K562 (cell line): ENCODE measurements around the gene BSPRY. TPM values are rescaled to one million over a fixed set of nuclear protein-coding genes. Genes with fewer than 3 reads are reported as not detected.

Experiments used
- BRF2 ChIP-seq: IDR thresholded peaks from 3 replicates; pipeline ENCODE4 v1.6.1; 2011; ENCODE audit warnings: borderline replicate concordance, mild to moderate bottlenecking; ENCODE audit not compliant: insufficient read length, insufficient read depth
- CSDE1 ChIP-seq, 2 experiments: fragments of 450-650 bp; IDR thresholded peaks; 2 replicates each; pipeline ENCODE4 v1.6.1; 2016; ENCODE audit warnings: mild to moderate bottlenecking in 1 of 2
- EP400 ChIP-seq: fragments of 450-650 bp; IDR thresholded peaks from 2 replicates; pipeline ENCODE4 v1.6.1; 2017; ENCODE audit warnings: antibody characterized with exemption, mild to moderate bottlenecking, moderate library complexity
- ETS2 ChIP-seq: IDR thresholded peaks from 2 replicates; pipeline ENCODE4 v1.6.1; 2016; ENCODE audit warnings: borderline replicate concordance, missing genetic modification characterization, mild to moderate bottlenecking, moderate library complexity, missing compliant biosample characterization; ENCODE audit not compliant: poor library complexity, severe bottlenecking
- GABPA ChIP-seq: fragments of 200-800 bp; sonication (Bioruptor generic); conservative IDR thresholded peaks from 2 replicates; pipeline ENCODE4 v1.6.1; 2016; ENCODE audit warnings: low read depth, missing genetic modification characterization, missing compliant biosample characterization
- GATAD2B ChIP-seq: fragments of 450-650 bp; IDR thresholded peaks from 2 replicates; pipeline ENCODE4 v1.6.1; 2017; ENCODE audit warnings: mild to moderate bottlenecking, borderline replicate concordance
- HMBOX1 ChIP-seq: sonication (generic); IDR thresholded peaks from 2 replicates; pipeline ENCODE4 v1.6.1; 2016
- IRF9 ChIP-seq: fragments of 450-650 bp; IDR thresholded peaks from 2 replicates; pipeline ENCODE4 v1.6.1; 2016; ENCODE audit warnings: missing biosample characterization, missing genetic modification characterization
- KLF6 ChIP-seq: fragments of 250-450 bp; sonication (Bioruptor Pico); IDR thresholded peaks from 2 replicates; pipeline ENCODE4 v1.4.0; 2020; ENCODE audit warnings: mild to moderate bottlenecking, moderate library complexity, borderline replicate concordance
- MBD1 ChIP-seq: fragments of 250-450 bp; sonication (Bioruptor Pico); IDR thresholded peaks from 2 replicates; pipeline ENCODE4 v1.8.0; 2022; ENCODE audit warnings: inconsistent platforms
- NFIX ChIP-seq: fragments of 250-450 bp; sonication (Bioruptor Pico); IDR thresholded peaks from 2 replicates; pipeline ENCODE4 v1.4.0; 2020; ENCODE audit warnings: low read depth, mild to moderate bottlenecking, moderate library complexity
- NRF1 ChIP-seq, 2 experiments: fragments of 450-650 bp; IDR thresholded peaks in 1 of 2; conservative IDR thresholded peaks in 1 of 2; 2 replicates each; pipeline ENCODE4 v1.6.1; 2014; ENCODE audit warnings: mild to moderate bottlenecking in 2 of 2
- RBM39 ChIP-seq: fragments of 200-400 bp; formaldehyde crosslinking; optimal IDR thresholded peaks from 2 replicates; pipeline ENCODE3; 2018; ENCODE audit warnings: low read depth, low read length
- RFX7 ChIP-seq: fragments of 250-450 bp; sonication (Bioruptor Pico); IDR thresholded peaks from 2 replicates; pipeline ENCODE4 v1.5.1; 2021; ENCODE audit warnings: mild to moderate bottlenecking
- SETDB1 ChIP-seq: IDR thresholded peaks from one replicate; pipeline ENCODE4 v1.6.1; 2012; ENCODE audit warnings: low read length, control low read depth, inconsistent platforms
- SRSF9 ChIP-seq: fragments of 200-400 bp; formaldehyde crosslinking; IDR thresholded peaks from 2 replicates; pipeline ENCODE4 v1.6.1; 2017; ENCODE audit warnings: low read depth, low read length, borderline replicate concordance
- THRA ChIP-seq: fragments of 450-650 bp; IDR thresholded peaks from 2 replicates; pipeline ENCODE4 v1.6.1; 2017; ENCODE audit warnings: mild to moderate bottlenecking, moderate library complexity
- ZBTB34 ChIP-seq: fragments of 250-450 bp; sonication (Bioruptor Pico); IDR thresholded peaks from 2 replicates; pipeline ENCODE4 v1.8.0; 2021; ENCODE audit warnings: mild to moderate bottlenecking, moderate library complexity
- ZNF324 ChIP-seq: fragments of 250-450 bp; sonication (Bioruptor Pico); IDR thresholded peaks from 2 replicates; pipeline ENCODE4 v1.4.0; 2020; ENCODE audit warnings: mild to moderate bottlenecking
- ZNF507 ChIP-seq: conservative IDR thresholded peaks from 2 replicates; pipeline ENCODE4 v1.6.1; 2017; ENCODE audit warnings: missing genetic modification characterization, missing compliant biosample characterization
- ZNF75A ChIP-seq: fragments of 450-650 bp; formaldehyde crosslinking; IDR thresholded peaks from 2 replicates; pipeline ENCODE4 v1.4.0; 2020; ENCODE audit warnings: mild to moderate bottlenecking
- polyA plus RNA-seq, 8 experiments: library from polyadenylated mRNA; depleted of rRNA in 4 of 8; stranded (reverse) in 5 of 8; unstranded in 3 of 8; fragments of >200 nt; fragmentation: Nextera tagmentation in 2 of 8; fragmentation: Illumina TruSeq in 1 of 8; extraction: Ambion mirVana in 2 of 8; extraction: Trizol in 1 of 8; gene quantifications; 2 replicates each; pipeline versions ENCODE4 v1.2.1 to v1.2.3, GENCODE V29; 2011 to 2014; ENCODE audit warnings: inconsistent platforms in 1 of 8, missing spikeins in 1 of 8
- total RNA-seq, 7 experiments: library from RNA; depleted of rRNA in 6 of 7; stranded (reverse); fragments of >200 nt in 6 of 7; fragmentation: Illumina TruSeq in 2 of 7; extraction: Trizol in 2 of 7; gene quantifications; 2 replicates each; pipeline versions ENCODE4 v1.2.1 to v1.2.3, GENCODE V29; 2011 to 2021; ENCODE audit warnings: low replicate concordance in 1 of 7

Gene BSPRY
- total and polyA plus RNA-seq, 9 of the 15 experiments (the other 6 are each of a cell fraction or from before 2014, with no cell fraction given): 0.07 to 0.67 (median 0.18) TPM

- TF ChIP-seq HMBOX1 (no peak), GABPA (tag) (peak; percentile 92), EP400 (peak; percentile 77), NFIX (no peak), RFX7 (CRISPR knock-in tag) (no peak), GATAD2B (peak; percentile 44; the same call in 1 of the 2 replicates), RBM39 (no peak), ETS2 (tag) (no peak), NRF1 (conservative IDR thresholded peaks at IDR 0.05 in 1 of 2, IDR thresholded peaks at IDR 0.05 in 1 of 2) (peak; percentile 56 to 65), MBD1 (CRISPR knock-in tag) (no peak), CSDE1 (IDR thresholded peaks at IDR 0.05) (peak in 1 of 2 experiments; percentile 54; a peak in 1 of 4 replicates), ZNF507 (no peak), SRSF9 (no peak), IRF9 (tag) (no peak), SETDB1 (no peak), KLF6 (CRISPR knock-in tag) (no peak), ZNF324 (CRISPR knock-in tag) (no peak), ZBTB34 (CRISPR knock-in tag) (no peak), BRF2 (no peak), THRA (no peak), ZNF75A (CRISPR knock-in tag) (no peak)
Observed at GRCh38 chr9:113340011-113340699, 9.2 kb upstream of the BSPRY start, which contains the start of gene WDR31 (continued).
